Kidney epithelial cell (primary cell): Measurements from ENCODE around the gene SEMA5B. TPM values are rescaled to one million over a fixed set of nuclear protein-coding genes. Genes with fewer than 3 reads are reported as not detected.

Experiments used
- DNase-seq: peaks from one replicate; pipeline ENCODE4 v3.0.0-alpha.2; 2010; ENCODE audit warnings: low read depth
- H3K27me3 ChIP-seq: 2 replicates; pipeline ENCODE4 v1.6.0; 2011; ENCODE audit warnings: low read length; ENCODE audit not compliant: control insufficient read depth, insufficient read depth
- H3K36me3 ChIP-seq: 2 replicates; pipeline ENCODE4 v1.5.1; 2011; ENCODE audit warnings: low read length; ENCODE audit not compliant: control insufficient read depth, insufficient read depth
- H3K4me3 ChIP-seq: 2 replicates; pipeline ENCODE4 v1.5.1; 2011; ENCODE audit warnings: low read depth, mild to moderate bottlenecking, control low read depth, low read length
- total RNA-seq: library from RNA; depleted of rRNA; stranded (reverse); fragments of >200 nt; gene quantifications from 2 replicates; pipeline ENCODE4 v1.2.3, GENCODE V29; 2015
- TF ChIP-seq, protein P1 (sequence below): IDR thresholded peaks from 2 replicates; pipeline ENCODE4 v1.5.1; 2011; ENCODE audit warnings: mild to moderate bottlenecking, moderate library complexity, low read length, control low read depth, inconsistent platforms; ENCODE audit not compliant: insufficient read depth, poor library complexity, severe bottlenecking

The SEMA5B gene
- total RNA-seq, 1 donor from 2014 or later: not detected

GRCh38 chr3:122967356-122967755, 60.2 kb downstream of the SEMA5B start:
- Histone ChIP-seq H3K36me3 (no peaks in the 10 kb centered on the region), H3K4me3 (no peak overlapping the region), H3K27me3 (peaks cover 2% of the 10 kb centered on the region)
- TF ChIP-seq, protein P1, sequence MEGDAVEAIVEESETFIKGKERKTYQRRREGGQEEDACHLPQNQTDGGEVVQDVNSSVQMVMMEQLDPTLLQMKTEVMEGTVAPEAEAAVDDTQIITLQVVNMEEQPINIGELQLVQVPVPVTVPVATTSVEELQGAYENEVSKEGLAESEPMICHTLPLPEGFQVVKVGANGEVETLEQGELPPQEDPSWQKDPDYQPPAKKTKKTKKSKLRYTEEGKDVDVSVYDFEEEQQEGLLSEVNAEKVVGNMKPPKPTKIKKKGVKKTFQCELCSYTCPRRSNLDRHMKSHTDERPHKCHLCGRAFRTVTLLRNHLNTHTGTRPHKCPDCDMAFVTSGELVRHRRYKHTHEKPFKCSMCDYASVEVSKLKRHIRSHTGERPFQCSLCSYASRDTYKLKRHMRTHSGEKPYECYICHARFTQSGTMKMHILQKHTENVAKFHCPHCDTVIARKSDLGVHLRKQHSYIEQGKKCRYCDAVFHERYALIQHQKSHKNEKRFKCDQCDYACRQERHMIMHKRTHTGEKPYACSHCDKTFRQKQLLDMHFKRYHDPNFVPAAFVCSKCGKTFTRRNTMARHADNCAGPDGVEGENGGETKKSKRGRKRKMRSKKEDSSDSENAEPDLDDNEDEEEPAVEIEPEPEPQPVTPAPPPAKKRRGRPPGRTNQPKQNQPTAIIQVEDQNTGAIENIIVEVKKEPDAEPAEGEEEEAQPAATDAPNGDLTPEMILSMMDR: no peak
- no peak for DNase-seq

DNA sequence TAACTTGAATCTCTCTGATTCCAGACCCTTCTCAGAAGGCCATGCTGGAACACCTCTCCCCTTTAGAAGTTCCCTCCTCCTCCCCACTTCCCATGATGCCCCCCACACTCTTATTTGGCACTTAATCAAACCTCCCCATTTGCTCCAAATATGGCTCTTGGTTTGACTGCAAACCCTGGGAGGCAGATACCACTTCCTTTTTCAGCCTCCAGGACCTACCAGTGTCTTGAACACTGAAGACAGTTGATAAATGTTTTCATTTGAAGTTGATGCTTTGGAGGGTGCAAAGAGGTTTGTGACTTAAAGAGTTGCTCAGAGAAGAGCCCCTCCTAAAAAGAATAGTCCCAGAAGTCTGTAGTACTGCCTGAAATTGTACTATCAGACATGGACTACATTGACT, 61.5 kb downstream of the SEMA5B start:
- Histone ChIP-seq H3K4me3 (no peak overlapping the region), H3K27me3 (no peaks in the 10 kb centered on the region), H3K36me3 (no peaks in the 10 kb centered on the region)
- DNase-seq: no peak
- TF ChIP-seq, protein P1: no peak

- TF ChIP-seq, protein P1: no peak
- no peaks in the 10 kb centered on the region for H3K36me3 ChIP-seq
- H3K4me3 ChIP-seq: no peak overlapping the region
- DNase-seq: no peak
- no peaks in the 10 kb centered on the region for H3K27me3 ChIP-seq
These were observed 62.8 kb downstream of the SEMA5B start for GRCh38 chr3:122964811-122965210.

GRCh38 chr3:122962149-122962548, 65.4 kb downstream of the SEMA5B start:
- DNase-seq: no peak
- no peaks in the 10 kb centered on the region for H3K27me3 ChIP-seq

GRCh38 chr3:122961146-122961545, 66.4 kb downstream of the SEMA5B start:
- Histone ChIP-seq H3K36me3 (no peaks in the 10 kb centered on the region), H3K4me3 (no peak overlapping the region), H3K27me3 (no peaks in the 10 kb centered on the region)
- TF ChIP-seq, protein P1: no peak
- DNase-seq: no peak

More at GRCh38 chr3:122962149-122962548, 65.4 kb downstream of the SEMA5B start:
- H3K4me3 ChIP-seq: no peak overlapping the region
- TF ChIP-seq, protein P1: no peak
- H3K36me3 ChIP-seq: no peaks in the 10 kb centered on the region

DNA sequence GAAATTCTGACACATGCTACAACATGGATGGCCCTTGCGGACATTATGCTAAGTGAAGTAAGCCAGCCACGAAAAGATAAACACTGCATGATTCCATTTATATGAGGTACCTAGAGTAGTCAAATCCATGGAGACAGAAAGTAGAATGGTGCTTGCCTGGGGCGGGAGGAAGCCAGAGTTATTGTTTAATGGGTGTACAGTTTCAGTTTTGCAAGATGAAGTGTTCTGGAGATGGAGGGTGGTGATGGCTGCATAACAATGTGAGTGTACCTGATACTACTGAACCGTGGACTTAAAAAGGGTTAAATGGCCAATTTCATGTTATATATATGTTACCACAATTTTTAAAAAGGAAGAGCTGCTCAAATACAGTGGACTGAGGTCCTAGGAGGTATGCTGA, 66.9 kb downstream of the SEMA5B start:
- no peaks in the 10 kb centered on the region for H3K27me3 ChIP-seq

More for the DNA sequence above, 66.9 kb downstream of the SEMA5B start:
- TF ChIP-seq, protein P1: no peak
- no peak overlapping the region for H3K4me3 ChIP-seq
- H3K36me3 ChIP-seq: no peaks in the 10 kb centered on the region
- DNase-seq: no peak
